ENCODE measurements around the gene PPP3R2. TPM values are rescaled to one million over a fixed set of nuclear protein-coding genes. Genes with fewer than 3 reads are reported as not detected.

PPP3R2 gene
- total and polyA plus RNA-seq, 10 of the 15 experiments (the other 5 are each of a cell fraction or from before 2014, with no cell fraction given), result not detected

GRCh38 chr9:101564252-101564651, 30.5 kb downstream of the PPP3R2 start (continued):
- TF ChIP-seq JUNB (IDR thresholded peaks at IDR 0.05), result no peak

GRCh38 chr9:101562966-101563365, 31.8 kb downstream of the PPP3R2 start:
- Histone ChIP-seq H3K27me3 (replicated peaks in 1 of 2; ENCODE audit: control insufficient read depth in 2 of 2, insufficient read depth in 2 of 2, low read length in 1 of 2) (no peaks in the 10 kb centered on the region), H3K4me2 (ENCODE audit: control insufficient read depth, insufficient read depth) (no peak overlapping the region), H2AFZ (ENCODE audit: control insufficient read depth, low read depth, low read length) (no peak overlapping the region), H3K9ac (ENCODE audit: control insufficient read depth, insufficient read depth, low read length) (no peak overlapping the region), H3K27ac (ENCODE audit: control insufficient read depth, insufficient read depth) (no peak overlapping the region), H3K36me3 (ENCODE audit: control insufficient read depth in 2 of 2, insufficient read depth in 2 of 2, low read length in 1 of 2) (peaks cover 3 to 14% of the 10 kb centered on the region in 2 experiments), H3K4me3 (no peak overlapping the region), H3K79me2 (ENCODE audit: control insufficient read depth, insufficient read depth, low read length) (no peaks in the 10 kb centered on the region), H4K20me1 (ENCODE audit: control insufficient read depth, insufficient read depth) (no peaks in the 10 kb centered on the region), H3K9me3 (replicated peaks; ENCODE audit: control insufficient read depth, insufficient read depth, low read length) (no peaks in the 10 kb centered on the region; the same call in 2 of the 3 replicates), H3K4me1 (ENCODE audit: control insufficient read depth, insufficient read depth, low read length) (no peaks in the 10 kb centered on the region)
- no peak for ATAC-seq
- CTCF ChIA-PET, result interaction anchor here (0.5 to 1.6 kb wide), 2 partner anchors 22 to 30 kb away, joined by 3 to 4 read pairs; partner anchors contain the start of gene RNF20
- SMC1A ChIA-PET (ENCODE audit: uncharacterized antibody, unreplicated experiment), result interaction anchor here (0.8 kb wide), 1 partner anchor 25 kb away, joined by 3 read pairs; no protein-coding TSS in a partner anchor
- DNase-seq (ENCODE audit: low read depth, low spot score), result no peak
- RAD21 ChIA-PET (ENCODE audit: unreplicated experiment), result no interaction called here
- POLR2A ChIA-PET, result no interaction called here
- intact Hi-C loops (cut with micrococcal nuclease; ENCODE audit: unreplicated experiment), result no loop called here
- no peak for FAIRE-seq
- TF ChIP-seq HDGF (IDR thresholded peaks at IDR 0.05) (no peak), NKRF (conservative IDR thresholded peaks at IDR 0.05) (no peak), ZBED1 (IDR thresholded peaks at IDR 0.05; ENCODE audit: borderline replicate concordance) (no peak), USF1 (IDR thresholded peaks at IDR 0.05; ENCODE audit: borderline replicate concordance, extremely low read length, insufficient read depth, low read depth, low read length) (no peak), TCF3 (IDR thresholded peaks at IDR 0.05; ENCODE audit: borderline replicate concordance, insufficient read depth, low read depth, low read length) (no peak), CBFB (IDR thresholded peaks at IDR 0.05; ENCODE audit: low read depth) (no peak), SUZ12 (IDR thresholded peaks at IDR 0.05; ENCODE audit: unreplicated experiment) (no peak), MEF2A (IDR thresholded peaks at IDR 0.05; ENCODE audit: insufficient read depth, low read depth, low read length) (no peak), MYB (IDR thresholded peaks at IDR 0.05; ENCODE audit: borderline replicate concordance, low read depth, low read length) (no peak), CEBPZ (IDR thresholded peaks at IDR 0.05; ENCODE audit: low read depth, low read length) (no peak), CHD2 (IDR thresholded peaks at IDR 0.05; ENCODE audit: borderline replicate concordance, low read depth, low read length) (no peak)
- 100% methylated on average over 1 of the region's 1 CpG for WGBS (ENCODE audit: insufficient coverage, insufficient replicate concordance, low lambda C conversion rate, missing lambda C conversion rate)
- no TSS peak for BruUV-seq (replicated peaks)
- in situ Hi-C loops (cut with MboI), result no loop called here
